Raji (cell line): ENCODE results near the gene CDKN1C.

Source experiments
- POLR2A ChIP-seq: IDR thresholded peaks from 2 replicates; pipeline ENCODE4 v1.6.1; 2011; ENCODE audit warnings: low read depth, low read length, control low read depth; ENCODE audit not compliant: insufficient read depth

The CDKN1C gene

DNA sequence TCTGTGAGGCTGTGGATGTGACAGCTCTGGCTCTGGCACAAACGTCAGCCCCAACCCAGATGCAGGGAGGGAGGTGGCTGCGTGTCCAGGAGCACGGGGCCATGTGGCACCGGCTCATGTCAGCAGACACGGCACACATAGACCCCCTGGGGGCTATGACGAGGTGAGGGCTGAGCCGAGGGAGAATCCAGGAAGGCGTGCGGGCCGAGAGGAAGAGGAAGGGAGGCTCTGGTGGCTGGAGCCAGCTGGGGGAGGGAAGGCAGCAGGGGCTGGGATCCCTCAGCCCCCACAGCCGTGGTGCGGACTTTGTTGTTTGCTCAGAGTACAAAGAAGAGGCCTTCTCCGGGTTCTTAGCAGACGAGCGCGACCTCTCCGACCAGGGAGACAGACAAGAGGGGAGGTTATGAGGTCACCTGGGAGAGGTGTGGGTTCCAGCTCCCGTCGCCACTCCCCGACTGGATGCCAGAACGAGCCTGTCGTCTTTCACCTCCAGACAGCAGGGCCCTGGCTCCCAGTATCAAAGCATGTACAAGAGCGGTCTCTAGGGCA lies 46.1 kb downstream of the CDKN1C start:
- no peak for TF ChIP-seq POLR2A

DNA sequence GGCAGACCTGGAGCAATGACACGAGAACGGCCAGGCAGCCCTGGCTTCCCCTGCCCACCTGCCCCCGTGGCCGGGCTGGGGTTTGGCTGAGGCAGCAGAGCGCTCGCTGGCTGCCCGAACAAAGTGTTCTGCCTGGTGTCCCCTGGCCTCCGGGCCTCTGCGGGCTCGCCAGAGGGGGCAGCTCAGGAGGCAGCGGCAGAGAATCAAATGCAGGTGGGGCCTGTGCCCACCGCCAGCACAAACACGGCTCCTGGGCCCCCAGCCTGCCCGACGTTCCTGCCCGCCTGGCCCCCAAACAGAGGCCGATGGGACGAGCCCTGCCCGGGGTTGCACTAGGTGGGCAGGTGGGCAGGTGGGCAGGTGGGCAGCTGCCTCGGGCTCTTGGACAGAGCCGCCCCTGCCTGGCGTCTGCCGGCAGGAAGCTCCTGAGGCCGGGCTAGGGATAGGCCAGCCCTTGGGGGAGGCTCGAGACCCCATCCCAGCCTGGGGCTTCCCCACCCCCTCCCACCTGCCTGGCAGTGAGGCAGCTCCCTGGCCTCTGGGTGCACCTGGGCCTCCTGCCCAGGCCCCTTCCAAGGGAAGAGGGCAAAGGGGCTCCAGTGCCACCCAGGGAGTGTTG lies 46.8 kb downstream of the CDKN1C start:
- no peak for TF ChIP-seq POLR2A

GRCh38 chr11:2838091-2838490 lies 47.5 kb downstream of the CDKN1C start:
- no peak for TF ChIP-seq POLR2A

DNA sequence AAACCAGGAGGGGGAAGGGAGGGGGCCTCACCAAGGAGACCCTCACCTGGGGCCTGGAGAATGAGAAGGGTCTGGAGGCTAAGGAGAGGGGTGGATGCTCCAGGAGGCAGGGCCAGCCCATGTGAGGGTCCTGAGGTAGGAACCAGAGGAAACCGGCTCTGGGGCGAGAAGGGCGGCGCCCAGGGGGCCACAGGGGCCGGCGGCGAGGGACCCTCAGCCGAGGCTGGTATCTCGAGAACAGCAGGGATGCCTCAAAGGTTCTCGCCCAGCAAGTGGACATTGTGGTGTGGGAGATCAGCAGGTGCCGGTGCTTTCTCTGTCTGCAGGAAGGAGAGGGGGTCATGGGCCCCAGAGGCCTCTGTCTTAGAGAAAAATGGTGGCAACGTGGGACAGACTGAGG lies 47.9 kb downstream of the CDKN1C start:
- TF ChIP-seq POLR2A: no peak

DNA sequence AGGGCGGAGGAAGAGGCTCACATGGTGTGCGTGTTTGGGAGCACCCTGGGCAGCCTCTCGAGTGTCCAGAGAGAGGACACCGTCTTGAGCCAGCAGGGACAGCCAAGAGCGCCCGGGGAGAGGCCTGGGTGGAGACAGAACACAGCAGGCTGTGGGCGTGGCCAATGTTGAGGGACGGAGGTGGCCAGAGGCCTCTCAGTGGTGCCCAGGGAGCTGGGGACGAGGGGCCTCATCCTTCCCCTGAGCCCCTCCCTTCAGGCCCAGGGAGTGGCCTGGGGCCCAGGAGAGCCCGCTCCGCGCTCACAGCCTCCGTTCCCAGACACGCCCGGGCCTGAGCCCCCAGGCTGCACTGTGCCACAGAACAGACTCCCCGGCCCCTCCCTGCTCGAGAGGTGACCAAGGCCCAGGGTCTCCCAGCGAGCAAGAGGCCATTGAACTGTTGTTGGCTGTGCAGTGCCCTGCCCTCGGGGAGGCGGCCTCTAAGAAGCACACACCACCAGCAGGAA lies 48.4 kb downstream of the CDKN1C start:
- no peak for TF ChIP-seq POLR2A

GRCh38 chr11:2836315-2837095 lies 49.1 kb downstream of the CDKN1C start:
- no peak for TF ChIP-seq POLR2A

DNA sequence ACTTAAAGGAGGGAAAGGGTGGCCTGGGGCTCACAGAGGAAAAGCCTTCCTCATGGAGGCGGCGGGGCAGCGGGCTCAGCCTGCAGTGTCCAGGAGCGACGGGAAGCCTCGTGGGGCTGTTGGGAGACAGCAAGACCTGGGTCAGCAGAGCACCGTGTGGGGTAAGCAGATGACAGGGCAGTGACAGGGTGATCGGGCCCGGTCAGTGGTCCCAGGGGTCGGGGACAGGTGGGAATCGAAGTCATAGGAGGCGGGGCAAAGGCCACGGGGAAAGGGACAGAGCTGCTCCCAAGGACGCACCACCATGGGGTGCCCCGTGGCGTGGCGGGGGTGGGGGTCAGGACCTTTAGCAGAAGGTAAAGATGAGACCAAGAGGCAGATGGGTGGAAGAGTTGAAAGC lies 49.8 kb downstream of the CDKN1C start:
- TF ChIP-seq POLR2A: no peak

- no peak for TF ChIP-seq POLR2A
These were observed 50.3 kb downstream of the CDKN1C start for GRCh38 chr11:2835296-2835695.

DNA sequence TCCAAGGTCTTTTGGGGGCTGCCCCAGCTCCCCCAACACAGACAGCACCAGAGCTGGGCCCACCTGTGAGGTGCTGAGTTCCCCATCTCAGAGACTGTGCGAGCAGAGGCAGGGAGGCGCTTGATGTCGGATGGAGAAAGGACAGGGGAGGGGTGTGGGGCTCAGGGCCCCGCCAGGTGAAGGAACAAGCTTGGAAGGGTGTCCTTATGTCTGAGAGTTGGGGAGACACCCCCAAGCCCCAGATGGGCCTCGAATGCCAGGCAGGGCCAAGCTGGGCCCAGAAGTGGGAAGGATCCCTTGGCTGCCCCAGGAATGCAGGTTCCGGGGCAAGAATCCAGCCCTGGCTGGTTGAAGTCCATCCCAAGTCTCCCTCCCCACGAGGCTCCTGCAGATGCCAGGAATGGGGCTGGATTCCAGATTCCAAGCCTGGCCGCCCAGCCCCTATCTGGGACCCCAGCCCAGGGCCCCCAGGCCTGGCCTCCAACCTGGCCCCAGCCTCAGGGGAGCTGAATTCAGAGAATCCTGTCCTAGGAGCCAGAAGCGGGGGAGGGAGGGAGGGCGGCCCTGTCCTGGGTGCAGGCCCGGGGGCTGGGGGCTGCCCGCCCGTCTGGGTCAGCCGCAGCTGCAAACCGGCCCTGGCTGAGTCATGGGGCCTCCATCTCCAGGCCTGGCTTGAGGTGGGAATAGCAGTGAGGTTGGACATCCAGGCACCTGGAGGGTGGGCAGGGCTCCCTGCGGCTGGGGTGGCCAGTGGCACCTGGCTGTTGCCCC lies 50.9 kb downstream of the CDKN1C start:
- TF ChIP-seq POLR2A: no peak

DNA sequence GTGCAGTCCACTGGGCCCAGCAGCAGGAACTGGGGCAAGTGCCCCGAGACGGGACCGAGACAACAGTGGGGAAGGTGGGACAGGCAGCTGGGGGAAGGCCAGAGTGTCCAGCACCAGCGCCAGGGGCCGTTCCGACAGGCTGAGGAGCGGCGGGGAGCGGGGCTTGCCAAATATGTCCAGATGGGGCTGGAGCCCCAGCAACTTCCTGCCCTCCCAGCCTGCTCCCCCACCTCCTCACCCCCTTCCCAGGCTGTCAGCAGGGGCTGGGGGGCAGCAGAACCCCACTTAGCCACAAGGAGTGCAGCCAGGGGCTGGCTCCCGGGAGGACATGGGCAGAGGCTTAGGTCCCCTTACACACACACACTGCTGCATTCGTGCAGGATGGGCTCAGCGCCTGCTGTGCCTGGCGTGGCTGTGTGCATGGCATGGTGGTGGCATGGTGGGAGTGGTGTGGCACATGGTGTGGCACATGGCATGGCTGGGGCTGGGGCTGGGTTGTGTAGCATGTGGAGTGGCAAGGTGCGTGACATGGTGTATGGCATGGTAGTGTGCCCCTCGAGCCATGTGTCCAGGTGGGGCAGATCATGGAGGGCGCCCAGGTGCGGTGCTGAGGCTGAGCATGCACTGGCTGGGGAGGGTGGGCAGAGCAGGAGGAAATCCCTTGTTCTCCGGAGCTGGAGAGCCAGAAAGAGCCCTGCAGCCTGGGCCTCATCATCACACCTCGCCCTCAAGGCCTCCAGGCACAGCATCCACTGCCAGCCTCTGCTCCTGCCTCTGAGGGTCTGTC lies 51.7 kb downstream of the CDKN1C start:
- no peak for TF ChIP-seq POLR2A
